HG02884 (cell line): ENCODE data around the gene AHCYL2.
"Not testable (repeated sequence)": the region's sequence is repeated elsewhere in the genome, so short reads cannot be mapped to it uniquely, and the experiment has no call there.

ENCODE experiments used
- ATAC-seq: cut with Tn5 transposase; IDR thresholded peaks from one replicate; pipeline ENCODE4 v1.9.1; 2021; ENCODE audit warnings: mild to moderate bottlenecking, moderate library complexity; ENCODE audit not compliant: unreplicated experiment

The AHCYL2 gene

DNA sequence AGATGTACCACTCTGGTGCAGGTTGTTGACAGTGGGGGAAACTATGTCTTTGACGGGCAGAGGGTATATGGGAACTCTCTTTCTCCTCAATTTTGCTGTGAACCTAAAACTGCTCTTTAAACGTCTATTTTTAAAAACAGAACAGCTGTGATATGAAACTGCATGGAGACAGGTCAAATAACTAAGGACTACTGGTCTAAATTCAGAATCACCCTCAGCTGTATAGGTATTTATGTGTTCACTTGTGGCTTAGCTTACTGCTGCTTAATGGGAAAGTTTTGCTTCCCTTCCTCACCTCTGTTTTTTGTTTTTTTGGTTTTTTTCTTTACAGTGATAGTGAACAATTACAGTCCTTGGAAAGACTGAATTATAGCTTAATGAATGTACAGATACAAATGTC lies 122.5 kb downstream of the AHCYL2 start:
- no peak for ATAC-seq

DNA sequence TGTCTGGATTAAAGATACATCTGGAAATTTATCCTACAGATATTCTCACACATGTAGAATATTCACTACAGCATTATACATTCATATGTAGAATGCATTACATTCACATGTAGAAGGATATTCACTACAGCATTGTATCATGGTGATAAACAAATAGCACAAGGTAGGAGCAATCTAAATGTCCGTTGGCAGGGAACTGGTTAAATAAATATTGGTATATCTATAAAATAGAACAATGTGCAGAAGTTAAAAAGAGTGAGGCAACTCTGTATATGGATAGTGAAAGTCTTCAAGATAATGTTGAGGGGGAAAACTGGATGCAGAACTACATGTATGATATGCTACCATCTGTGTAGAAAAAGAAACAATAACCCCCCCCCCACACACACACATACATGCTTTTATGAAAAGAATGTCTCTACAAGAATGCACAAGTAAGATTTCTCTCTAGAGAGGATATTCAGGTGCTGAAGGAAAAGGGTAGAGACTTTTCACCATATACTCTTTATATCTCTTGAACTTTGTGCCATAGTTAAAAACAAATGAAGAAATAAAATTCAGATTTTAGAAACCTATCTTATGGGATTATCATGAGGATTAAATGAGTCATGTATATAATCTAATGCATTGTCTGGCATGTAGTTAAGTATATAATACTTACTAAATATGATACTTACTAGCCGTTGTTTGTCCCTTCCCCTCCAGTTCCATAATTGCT lies 123.4 kb downstream of the AHCYL2 start:
- ATAC-seq = no peak

DNA sequence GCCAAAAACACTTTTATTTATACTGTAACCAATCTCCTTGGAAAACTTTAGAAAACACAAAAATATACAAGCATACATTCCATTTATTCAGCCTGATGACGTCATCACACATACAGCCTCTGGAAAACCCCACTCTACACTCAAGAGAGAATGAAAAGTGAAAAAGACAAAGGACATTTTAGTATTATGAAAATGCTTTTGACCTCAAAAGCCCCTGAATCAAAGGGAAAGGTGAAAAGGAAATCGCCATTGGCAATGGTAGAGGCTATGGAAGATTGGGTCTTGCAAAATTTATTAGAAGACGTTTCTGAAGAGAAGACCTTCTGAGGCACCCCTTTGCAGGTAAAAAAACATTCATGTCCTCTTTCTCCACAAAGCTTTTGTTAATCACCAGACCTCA lies 126.5 kb downstream of the AHCYL2 start:
- no peak for ATAC-seq

DNA sequence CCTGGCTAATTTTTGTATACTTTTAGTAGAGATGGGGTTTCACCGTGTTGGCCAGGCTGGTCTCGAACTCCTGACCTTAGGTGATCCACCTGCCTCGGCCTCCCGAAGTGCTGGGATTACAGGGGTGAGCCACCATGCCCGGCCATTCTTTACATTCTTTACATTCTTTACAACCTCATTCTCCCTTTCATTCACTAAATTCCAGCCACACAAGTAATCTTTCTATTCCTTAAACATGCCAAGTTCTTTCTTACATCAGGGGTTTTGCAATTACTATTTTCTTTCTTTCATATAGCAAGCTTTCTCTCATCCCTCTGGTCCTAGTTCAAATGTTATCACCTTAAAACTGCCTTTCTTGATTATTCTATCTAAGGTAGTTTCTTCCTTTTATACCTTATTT lies 128.3 kb downstream of the AHCYL2 start:
- not testable (repeated sequence) for ATAC-seq

DNA sequence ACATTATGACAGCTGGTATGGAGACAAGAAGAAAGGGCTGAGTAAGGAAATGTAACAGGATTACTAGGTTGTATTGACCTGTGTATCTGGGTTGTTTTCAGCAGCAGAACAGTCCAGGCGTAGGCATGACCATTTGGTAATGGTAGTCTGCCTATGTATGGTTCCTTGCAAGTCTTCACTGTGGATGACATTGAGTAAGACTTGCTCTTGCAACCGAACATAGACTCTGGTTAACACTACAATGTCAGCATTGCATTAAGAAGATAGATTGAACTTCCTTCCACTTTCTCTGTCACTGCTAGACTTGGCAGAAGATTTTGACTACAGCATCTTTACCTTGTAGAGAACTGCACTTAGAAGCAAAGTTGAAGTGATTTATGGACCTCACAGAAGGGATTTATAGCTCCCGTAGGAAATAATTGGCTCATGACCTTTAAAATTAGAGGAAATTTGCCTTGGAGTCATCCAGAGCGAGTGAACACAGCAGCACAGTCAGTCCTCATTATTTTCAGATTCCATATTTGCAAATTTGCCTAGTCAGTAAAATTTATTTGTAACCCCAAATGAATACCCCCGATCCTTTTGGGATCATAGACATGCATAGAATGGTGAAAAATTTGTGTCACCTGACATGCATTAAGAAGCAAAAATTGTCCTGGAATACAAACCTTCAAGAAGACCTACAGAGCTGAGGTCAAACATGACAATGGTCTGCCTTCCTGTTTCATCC lies 129.8 kb downstream of the AHCYL2 start:
- ATAC-seq = no peak

DNA sequence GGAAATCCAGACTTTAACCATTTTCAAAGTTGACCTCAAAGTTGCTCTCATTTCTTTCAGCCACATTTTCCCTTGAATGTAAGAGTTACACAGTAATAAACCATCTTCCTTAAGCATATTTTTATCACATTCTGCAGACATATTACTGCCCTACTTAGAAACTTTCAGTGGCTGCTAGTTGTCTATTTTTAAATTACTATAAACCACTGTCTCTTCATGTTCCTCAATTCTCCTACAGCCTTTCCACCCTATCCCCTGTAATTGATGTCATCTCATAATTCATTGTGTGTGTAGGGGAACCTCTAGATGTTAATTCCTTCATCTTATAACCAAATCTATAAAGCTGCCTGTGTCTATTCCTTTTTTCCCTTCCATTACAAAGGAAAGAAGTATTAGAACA lies 131.3 kb downstream of the AHCYL2 start:
- no peak for ATAC-seq

DNA sequence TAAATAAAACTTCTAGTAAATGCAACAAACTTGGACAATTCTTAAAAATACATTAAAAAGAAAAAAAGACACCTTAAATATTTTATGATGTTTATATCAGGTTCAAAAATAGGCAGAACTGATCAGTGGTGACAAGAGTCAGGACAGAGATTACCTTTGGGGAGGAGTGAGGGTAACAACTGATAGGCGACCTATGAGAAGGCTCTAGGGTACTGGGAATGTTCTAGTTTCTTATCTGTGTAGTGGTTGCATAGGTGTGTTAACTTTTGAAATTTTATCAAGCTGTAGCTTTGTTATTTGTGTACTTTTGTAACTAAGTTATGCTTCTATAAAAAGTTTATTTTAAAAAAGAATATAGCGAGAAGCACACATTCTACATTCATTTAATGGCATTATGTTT lies 134.3 kb downstream of the AHCYL2 start:
- no peak for ATAC-seq

DNA sequence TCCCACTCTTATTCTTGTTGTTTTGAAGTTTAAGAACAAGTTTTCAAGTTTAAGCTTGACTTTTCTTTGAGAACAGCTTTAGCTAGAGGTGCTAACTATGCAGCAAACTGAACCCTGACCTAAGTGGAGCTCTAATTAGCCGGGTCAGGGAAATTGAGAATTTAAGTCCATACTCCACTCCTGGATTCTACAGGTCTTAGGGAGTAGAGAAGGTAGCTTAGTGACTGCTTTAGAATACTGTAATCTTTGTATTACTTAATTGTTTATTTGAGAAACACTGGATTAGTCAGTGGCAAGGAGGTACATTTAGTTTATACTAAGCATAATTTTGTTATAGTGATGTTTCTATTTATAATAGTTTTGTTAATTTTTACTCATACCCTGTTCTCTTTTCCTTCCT lies 134.8 kb downstream of the AHCYL2 start:
- no peak for ATAC-seq

DNA sequence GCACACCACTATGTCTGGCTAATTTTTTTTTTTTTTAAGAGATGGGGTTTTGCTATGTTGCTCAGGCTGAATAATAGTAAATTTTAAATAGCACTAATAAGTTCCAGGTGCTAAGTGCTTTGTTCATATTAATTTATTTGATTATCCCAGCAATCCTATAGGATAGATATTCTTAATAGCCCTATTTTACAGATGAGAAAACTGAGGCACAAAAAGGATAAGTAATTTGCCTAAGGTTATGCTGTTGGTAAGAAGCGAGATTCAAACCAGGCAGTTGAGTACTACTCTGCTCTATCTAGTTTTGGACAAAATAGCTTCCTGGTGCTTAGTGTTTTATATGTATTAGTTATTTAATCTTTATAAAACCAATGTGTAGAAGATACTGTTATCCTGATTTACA lies 136.9 kb downstream of the AHCYL2 start:
- ATAC-seq = no peak

DNA sequence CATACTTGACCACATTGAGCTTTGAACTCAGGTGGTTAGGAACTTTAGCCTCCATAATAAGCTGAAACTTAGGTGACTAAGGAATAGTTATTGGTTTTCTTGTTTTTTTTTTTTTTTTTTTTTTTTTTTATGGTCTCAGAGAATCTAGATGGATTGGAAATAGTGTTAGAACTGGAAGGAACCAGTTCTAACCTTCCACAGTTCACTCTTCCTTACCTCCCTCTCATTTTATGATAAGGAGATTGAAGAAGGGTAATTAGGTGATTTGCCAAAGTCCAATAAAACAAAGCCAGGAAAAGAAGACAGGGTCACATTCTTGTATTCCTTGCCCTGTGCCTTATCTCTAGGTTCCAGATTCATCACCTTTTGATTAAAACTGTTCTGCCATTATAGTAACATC lies 137.7 kb downstream of the AHCYL2 start:
- no peak for ATAC-seq

DNA sequence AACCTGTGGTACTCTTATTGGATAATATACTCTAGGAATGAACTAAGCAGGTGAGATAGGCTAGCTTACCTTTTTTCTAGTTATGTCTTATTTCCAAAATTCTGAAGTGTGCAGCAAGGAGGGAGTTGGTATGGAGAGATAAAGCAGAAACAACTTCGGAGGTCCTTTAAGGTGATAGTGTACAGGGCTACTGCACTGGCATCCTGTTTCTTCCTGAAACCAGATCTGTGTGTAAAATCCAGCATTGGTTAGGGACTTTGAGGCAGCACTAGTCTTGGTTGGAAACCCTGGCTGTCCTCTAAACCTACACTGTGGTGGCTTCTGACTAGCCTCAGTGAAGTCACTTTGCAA lies 142.5 kb downstream of the AHCYL2 start:
- no peak for ATAC-seq

DNA sequence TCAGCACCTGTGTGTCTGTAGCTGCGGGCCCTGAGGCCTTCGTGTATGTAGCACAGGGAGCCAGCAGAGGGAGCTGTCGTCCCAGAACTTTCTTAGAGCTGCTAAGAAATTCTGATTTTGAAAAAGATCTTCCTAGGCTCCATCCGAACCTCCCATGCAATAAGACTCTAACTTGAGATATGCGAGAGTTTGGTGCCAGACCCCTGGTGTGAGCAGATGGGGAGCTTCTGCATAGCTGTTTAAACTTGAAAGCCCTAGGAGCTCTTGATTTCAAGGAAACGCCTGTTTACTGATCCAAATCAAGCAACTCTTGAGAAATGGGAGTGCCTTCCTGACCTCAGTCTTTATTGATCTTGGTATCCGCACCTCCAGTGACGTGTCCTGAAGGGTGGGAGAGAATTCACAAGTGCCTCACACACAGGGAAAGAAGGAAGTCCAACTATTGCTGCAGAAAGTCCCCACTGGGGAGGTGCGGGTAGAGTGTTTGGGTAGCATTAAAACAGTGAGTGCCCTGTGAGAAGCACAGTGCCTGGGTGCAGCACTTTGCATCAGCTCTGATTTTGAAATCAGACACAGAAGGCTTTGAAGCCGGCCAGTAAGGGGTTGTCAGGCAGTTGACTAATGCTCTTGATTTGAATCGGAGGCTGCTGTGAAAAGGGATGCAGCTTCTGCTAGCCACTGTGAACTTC lies 143.0 kb downstream of the AHCYL2 start:
- ATAC-seq = peak; percentile 49

DNA sequence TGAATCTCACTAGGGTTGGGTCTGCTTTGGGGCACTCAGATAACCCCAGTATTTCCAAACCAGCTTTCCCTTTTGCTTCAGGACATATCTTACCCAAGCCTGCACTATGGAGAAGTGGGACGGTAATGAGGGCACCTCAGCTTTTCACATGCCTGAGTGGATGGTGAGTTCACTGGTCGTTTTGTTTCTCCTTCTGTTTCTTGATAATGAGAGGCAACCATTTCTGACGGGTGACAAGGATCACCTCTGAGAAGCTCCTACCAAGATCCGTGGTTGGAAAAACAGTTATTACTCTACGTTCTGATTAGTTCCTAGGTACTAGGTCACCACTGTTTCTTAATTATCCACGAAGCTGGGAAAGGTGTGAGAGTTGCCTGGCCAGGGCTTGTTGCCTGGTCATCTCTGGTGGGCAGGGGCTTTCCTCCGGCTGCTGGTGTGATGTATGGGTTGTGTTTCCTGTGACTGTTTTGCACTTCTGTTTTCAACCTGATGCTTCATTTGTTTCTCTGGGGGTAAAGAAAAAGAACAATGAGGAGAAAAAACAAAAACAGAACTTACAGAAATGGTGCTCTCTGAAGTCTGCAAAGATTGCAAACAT lies 143.7 kb downstream of the AHCYL2 start:
- peak; percentile 35 for ATAC-seq

DNA sequence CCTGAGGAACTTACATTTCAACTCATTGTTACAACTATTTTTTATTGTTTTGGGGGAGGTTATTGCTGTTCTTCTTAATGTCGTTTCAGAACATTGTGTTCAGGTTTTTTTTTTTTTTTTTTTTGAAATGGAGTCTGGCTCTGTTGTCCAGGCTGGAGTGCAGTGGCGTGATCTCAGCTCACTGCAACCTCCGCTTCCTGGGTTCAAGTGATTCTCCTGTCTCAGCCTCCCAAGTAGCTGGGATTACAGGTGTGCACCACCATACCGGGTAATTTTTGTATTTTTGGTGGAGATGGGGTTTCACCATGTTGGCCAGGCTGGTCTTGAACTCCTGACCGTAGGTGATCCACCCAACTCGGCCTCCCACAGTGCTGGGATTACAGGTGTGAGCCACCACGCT lies 144.6 kb downstream of the AHCYL2 start:
- not testable (repeated sequence) for ATAC-seq

DNA sequence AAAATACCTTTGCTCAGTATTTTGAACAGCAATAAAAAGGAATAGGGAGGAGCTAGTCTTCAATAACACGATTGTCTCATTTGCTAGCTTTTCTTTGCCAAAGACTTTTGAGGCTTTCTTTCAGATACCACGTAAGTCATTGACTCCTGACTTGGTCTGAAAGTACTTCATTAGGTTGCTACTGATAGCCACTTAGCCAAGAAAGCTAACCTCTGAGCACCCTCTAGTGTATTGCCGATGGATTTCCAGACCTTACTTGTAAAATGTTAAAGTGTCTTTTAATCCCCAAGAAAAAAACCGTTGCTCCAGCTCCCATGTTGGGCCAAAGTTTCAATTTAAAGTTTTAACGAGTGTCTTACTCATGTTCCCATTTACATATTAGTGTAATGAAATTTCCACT lies 146.0 kb downstream of the AHCYL2 start:
- no peak for ATAC-seq

DNA sequence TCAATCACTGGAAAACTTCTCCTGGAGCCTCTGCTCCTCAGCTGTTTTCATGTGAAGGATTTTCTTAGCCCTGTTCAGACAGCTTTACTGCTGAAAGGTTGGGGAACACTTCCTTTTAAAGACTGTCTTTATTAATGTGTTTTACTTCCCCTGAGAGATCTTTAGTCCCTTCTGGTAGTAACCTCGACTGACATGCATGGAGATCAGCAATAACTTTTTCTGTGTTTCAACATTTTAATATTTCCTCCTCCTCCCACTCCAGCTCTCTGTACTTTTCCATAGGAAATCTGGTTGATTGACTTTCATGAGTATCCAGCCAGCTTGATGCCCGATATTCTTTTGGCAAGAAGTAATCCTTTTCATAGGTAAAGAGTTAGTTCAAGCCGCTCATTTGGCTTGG lies 146.7 kb downstream of the AHCYL2 start:
- no peak for ATAC-seq

DNA sequence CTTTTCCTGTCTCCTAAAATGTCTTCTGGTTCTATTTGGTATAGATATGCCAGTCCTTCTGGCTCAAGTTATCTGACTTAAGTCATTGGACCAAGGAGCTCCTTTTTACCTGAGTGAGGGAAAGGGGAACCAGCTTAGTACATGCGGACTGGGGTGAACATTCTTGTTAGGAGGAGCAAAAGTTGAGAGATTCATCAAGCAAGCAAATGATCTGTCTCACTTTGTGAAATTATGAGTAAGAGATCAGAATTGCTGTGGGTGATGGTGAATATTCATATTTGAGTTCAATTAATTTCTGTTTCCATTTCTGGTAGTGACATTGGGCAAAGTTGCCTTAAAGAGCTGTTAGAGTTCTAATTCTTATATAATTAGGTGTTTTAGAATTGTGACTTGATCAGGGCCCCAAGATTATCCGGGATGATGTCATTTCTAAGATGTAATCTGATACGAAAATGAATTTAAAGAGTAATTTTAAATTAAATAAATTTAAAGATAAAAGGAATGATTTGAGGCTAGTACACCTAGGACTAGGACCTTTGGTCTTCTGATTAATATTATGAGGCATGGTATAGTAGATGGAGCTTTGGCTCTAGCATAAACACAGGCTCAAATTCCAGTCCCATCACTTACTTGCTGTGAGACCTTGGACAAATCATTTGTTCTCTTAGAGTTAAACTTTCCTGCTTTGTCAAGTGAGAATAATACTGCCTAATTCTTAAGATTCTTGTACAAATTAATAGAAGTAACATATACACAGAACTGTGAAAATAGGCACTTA lies 149.0 kb downstream of the AHCYL2 start:
- no peak for ATAC-seq

DNA sequence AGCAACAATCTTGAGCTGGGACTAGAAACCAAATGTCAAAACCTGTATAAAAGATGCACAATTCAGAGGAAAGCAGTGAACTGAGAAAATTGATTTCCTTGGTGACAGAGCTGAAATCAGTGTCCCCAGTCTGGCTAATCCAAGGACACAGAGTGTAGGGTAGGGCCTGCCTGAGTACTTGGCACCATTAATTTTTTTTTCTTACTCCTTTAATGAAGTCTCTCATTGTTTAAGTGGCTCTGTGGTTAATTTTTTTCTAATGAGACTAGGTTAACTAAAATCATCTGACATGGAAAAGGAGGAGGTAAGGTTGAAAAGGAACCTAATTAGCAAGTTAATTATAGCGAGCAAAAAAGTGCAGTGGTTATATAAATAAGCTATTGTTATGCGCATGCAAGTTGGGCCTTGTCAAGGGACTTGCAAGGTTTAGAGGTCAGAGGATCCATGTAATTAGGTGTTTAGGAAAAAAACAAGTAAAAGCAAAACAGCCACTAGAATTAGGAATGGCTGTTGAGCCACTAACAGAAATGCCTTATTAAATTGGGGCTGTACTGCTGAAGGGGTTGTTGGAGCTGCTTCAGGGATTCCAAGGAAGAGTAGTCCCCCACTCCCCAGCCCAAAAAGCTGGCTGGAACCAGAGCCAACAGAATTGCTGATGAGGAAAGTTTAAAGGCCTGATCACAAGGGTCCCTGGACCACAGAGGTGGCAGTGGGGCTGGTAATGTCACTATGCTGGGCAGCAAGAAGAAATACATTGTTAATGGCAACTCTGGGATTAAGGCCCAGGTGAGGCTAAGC lies 150.5 kb downstream of the AHCYL2 start:
- no peak for ATAC-seq

DNA sequence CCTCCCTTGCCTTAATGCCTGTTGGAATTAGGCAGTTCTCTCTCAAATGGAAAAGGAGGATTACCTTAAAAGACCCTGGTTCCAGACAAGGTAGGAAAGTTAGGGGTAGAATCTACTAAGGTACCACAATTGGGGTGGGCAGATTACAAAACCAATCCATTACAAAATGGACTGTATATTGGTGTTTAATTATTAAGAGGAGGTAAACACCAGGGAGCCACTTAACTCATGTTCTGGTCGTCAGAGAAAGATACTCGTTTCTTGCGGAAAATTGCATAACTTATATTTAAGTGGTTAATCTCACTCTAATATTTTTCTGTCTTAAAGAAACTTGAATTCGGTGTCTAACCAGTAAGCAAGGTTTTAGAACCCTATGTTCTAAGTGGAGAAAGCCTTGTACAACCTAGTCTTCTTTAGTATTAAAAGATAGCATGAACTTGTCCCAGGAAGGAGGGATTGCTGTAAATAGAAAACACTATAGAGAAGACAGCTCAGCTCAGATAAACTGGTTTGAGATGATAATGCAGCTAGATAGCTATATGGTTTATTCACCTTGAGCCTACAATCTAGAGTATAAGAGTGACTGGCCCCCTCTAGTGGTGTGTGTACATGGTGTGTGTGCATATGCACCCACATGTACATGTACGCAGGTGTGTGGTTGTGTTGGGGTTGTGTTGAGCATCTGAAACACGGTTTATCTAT lies 151.4 kb downstream of the AHCYL2 start:
- ATAC-seq = no peak
